OCI-LY1 (cell line): ENCODE measurements around the gene RNF150.

Experiments
- H2AFZ ChIP-seq: fragments of 200-600 bp; sonication (generic), shearing (Covaris generic); 2 replicates; pipeline ENCODE4 v1.6.0; 2014; ENCODE audit warnings: antibody characterized with exemption, mild to moderate bottlenecking, low read length
- H3F3A ChIP-seq: fragments of 200-600 bp; sonication (generic), shearing (Covaris generic); 2 replicates; pipeline ENCODE4 v1.6.0; 2014; ENCODE audit warnings: mild to moderate bottlenecking, antibody characterized with exemption, low read length, moderate library complexity; ENCODE audit not compliant: insufficient read depth
- H3K27ac ChIP-seq: fragments of 200-600 bp; sonication (generic); 2 replicates; pipeline ENCODE4 v1.5.1; 2014; ENCODE audit warnings: low read length, mixed run types, mild to moderate bottlenecking, low read depth; ENCODE audit not compliant: poor library complexity, severe bottlenecking
- H3K27me3 ChIP-seq: fragments of 200-600 bp; sonication (generic); 2 replicates; pipeline ENCODE4 v1.6.0; 2014; ENCODE audit warnings: antibody characterized with exemption, mild to moderate bottlenecking, low read length, moderate library complexity; ENCODE audit not compliant: insufficient read depth
- H3K36me3 ChIP-seq: fragments of 200-600 bp; sonication (generic); 2 replicates; pipeline ENCODE4 v1.6.1; 2014; ENCODE audit warnings: mild to moderate bottlenecking, antibody characterized with exemption, low read length, moderate library complexity, mixed read lengths; ENCODE audit not compliant: insufficient read depth
- H3K4me1 ChIP-seq: fragments of 200-600 bp; sonication (generic); 2 replicates; pipeline ENCODE4 v1.5.1; 2014; ENCODE audit warnings: mild to moderate bottlenecking, low read length, moderate library complexity; ENCODE audit not compliant: insufficient read depth, severe bottlenecking
- H3K4me2 ChIP-seq: fragments of 200-600 bp; sonication (generic), shearing (Covaris generic); 2 replicates; pipeline ENCODE4 v1.6.1; 2014; ENCODE audit warnings: low read length
- H3K4me3 ChIP-seq: fragments of 200-600 bp; sonication (generic); 2 replicates; pipeline ENCODE4 v1.5.1; 2014; ENCODE audit warnings: low read length, low read depth, mild to moderate bottlenecking, mixed read lengths; ENCODE audit not compliant: poor library complexity, severe bottlenecking
- H3K79me2 ChIP-seq: fragments of 200-600 bp; shearing (Covaris generic); 2 replicates; pipeline ENCODE4 v1.6.1; 2016; ENCODE audit warnings: mixed run types, low read length, mixed read lengths; ENCODE audit not compliant: insufficient read depth
- H3K9ac ChIP-seq: fragments of 200-600 bp; sonication (generic), shearing (Covaris generic); 2 replicates; pipeline ENCODE4 v1.6.1; 2014; ENCODE audit warnings: mild to moderate bottlenecking, low read length, mixed read lengths
- H3K9me2 ChIP-seq: fragments of 200-600 bp; sonication (generic), shearing (Covaris generic); 2 replicates; pipeline ENCODE4 v1.6.1; 2014; ENCODE audit warnings: low read depth, mild to moderate bottlenecking, low read length, mixed read lengths
- H3K9me3 ChIP-seq: fragments of 200-600 bp; shearing (Covaris generic); 2 replicates; pipeline ENCODE4 v1.6.1; 2014; ENCODE audit warnings: low read length, mixed read lengths
- H4K20me1 ChIP-seq: fragments of 200-600 bp; sonication (generic), shearing (Covaris generic); 2 replicates; pipeline ENCODE4 v1.6.0; 2016; ENCODE audit warnings: mild to moderate bottlenecking, low read length; ENCODE audit not compliant: insufficient read depth
- EZH2 ChIP-seq: fragments of 200-600 bp; sonication (generic), shearing (Covaris generic); IDR thresholded peaks from 2 replicates; pipeline ENCODE4 v1.8.0; 2017; ENCODE audit warnings: borderline replicate concordance, mixed run types, mild to moderate bottlenecking, antibody characterized with exemption, low read length, moderate library complexity, mixed read lengths
- TF ChIP-seq, protein P1 (sequence below): fragments of 200-600 bp; sonication (generic), shearing (Covaris generic); IDR thresholded peaks from 2 replicates; pipeline ENCODE4 v1.5.1; 2017; ENCODE audit warnings: mild to moderate bottlenecking, antibody characterized with exemption, low read length, moderate library complexity, mixed read lengths

Gene RNF150

DNA sequence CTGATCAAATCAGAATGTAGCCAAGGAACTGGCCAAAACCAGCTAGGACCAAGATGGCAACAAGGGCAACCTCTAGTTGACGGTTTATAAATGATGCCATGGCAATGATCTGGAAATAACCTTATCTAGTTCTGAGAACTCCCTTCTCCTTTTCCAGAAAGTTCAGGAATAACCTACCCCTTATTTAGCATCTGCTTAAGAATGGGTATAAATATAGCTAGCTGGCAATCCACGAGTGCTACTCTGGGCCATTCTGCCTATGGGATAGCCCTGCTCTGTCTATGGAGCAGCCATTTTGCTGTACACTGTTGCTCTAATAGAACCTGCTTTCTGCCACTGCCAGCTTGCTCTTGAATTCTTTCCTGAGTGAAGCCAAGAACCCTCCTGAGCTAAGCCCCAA lies 192.7 kb downstream of the RNF150 start:
- Histone ChIP-seq H3K9me2 (no peaks in the 10 kb centered on the region), H3K9me3 (no peaks in the 10 kb centered on the region), H3K36me3 (no peaks in the 10 kb centered on the region), H3K4me3 (no peak overlapping the region), H3K9ac (no peak overlapping the region), H3K4me2 (no peak overlapping the region), H3K27me3 (no peaks in the 10 kb centered on the region), H2AFZ (no peak overlapping the region), H3F3A (no peaks in the 10 kb centered on the region), H4K20me1 (no peaks in the 10 kb centered on the region), H3K4me1 (no peaks in the 10 kb centered on the region), H3K27ac (no peak overlapping the region), H3K79me2 (no peaks in the 10 kb centered on the region)
- TF ChIP-seq EZH2 = no peak
- TF ChIP-seq, protein P1, sequence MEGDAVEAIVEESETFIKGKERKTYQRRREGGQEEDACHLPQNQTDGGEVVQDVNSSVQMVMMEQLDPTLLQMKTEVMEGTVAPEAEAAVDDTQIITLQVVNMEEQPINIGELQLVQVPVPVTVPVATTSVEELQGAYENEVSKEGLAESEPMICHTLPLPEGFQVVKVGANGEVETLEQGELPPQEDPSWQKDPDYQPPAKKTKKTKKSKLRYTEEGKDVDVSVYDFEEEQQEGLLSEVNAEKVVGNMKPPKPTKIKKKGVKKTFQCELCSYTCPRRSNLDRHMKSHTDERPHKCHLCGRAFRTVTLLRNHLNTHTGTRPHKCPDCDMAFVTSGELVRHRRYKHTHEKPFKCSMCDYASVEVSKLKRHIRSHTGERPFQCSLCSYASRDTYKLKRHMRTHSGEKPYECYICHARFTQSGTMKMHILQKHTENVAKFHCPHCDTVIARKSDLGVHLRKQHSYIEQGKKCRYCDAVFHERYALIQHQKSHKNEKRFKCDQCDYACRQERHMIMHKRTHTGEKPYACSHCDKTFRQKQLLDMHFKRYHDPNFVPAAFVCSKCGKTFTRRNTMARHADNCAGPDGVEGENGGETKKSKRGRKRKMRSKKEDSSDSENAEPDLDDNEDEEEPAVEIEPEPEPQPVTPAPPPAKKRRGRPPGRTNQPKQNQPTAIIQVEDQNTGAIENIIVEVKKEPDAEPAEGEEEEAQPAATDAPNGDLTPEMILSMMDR = no peak

DNA sequence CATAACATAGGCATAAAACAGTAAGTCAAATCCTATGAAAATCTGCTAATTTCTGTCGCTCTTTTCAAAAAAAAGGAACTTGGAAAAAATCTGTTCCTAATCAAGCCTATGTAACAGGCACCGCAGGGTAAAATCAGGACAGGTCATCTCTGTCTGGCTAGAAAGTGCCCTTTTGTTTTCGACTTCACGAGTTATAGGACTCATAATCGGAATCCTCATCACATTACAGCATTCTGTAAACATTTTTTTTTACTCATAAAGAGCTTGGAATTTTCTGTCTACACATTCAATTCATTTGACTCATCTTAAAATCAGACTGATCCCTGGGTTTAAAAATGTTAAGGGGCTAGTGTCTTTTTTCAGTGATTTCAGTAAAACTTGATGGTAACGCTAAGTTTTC lies 195.4 kb downstream of the RNF150 start:
- no peaks in the 10 kb centered on the region for H3K79me2 ChIP-seq
- H3K27me3 ChIP-seq = no peaks in the 10 kb centered on the region
- no peaks in the 10 kb centered on the region for H3K9me2 ChIP-seq
- no peak overlapping the region for H3K4me2 ChIP-seq
- no peak overlapping the region for H2AFZ ChIP-seq
- H3K36me3 ChIP-seq = no peaks in the 10 kb centered on the region
- H3K4me1 ChIP-seq = no peaks in the 10 kb centered on the region
- H3K4me3 ChIP-seq = no peak overlapping the region
- no peak overlapping the region for H3K27ac ChIP-seq
- no peak for TF ChIP-seq EZH2
- TF ChIP-seq, protein P1 = no peak
- no peaks in the 10 kb centered on the region for H3F3A ChIP-seq
- H4K20me1 ChIP-seq = no peaks in the 10 kb centered on the region
- H3K9me3 ChIP-seq = no peaks in the 10 kb centered on the region
- no peak overlapping the region for H3K9ac ChIP-seq

DNA sequence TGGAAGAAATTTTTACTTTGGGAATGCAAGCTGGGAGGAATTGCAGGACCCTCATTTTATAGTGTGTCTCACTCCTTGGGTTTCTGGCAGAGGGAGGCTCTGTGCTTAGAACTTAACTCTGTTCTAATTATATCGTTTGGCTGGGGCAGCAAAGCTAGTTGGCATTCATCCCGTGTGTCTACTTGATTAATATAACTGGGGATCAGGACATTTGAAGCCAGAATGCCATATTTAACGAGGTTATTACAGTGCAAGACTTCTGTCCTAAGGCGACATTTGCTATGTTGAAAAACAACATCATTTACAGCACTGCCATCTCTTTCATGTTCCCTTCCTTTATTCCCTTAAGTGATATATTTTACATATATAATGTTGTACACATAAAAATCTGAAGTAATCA lies 198.0 kb downstream of the RNF150 start:
- no peak overlapping the region for H3K4me3 ChIP-seq
- TF ChIP-seq, protein P1 = no peak
- TF ChIP-seq EZH2 = no peak
- no peak overlapping the region for H2AFZ ChIP-seq

More for the DNA sequence above, 198.0 kb downstream of the RNF150 start:
- Histone ChIP-seq H3K4me1 (no peaks in the 10 kb centered on the region), H3K9ac (no peak overlapping the region), H3K79me2 (no peaks in the 10 kb centered on the region), H3F3A (no peaks in the 10 kb centered on the region), H4K20me1 (no peaks in the 10 kb centered on the region), H3K27me3 (no peaks in the 10 kb centered on the region), H3K9me3 (no peaks in the 10 kb centered on the region), H3K9me2 (no peaks in the 10 kb centered on the region), H3K4me2 (no peak overlapping the region), H3K27ac (no peak overlapping the region), H3K36me3 (no peaks in the 10 kb centered on the region)
